DMS79 (cell line): Measurements from ENCODE around the gene SDHB.
"Not testable (repeated sequence)": the region's sequence is repeated elsewhere in the genome, so short reads cannot be mapped to it uniquely, and the experiment has no call there.

Experiments
- DNase-seq: peaks from one replicate; lab custom pipeline; 2025; lab: John Stamatoyannopoulos, UW

Gene SDHB

DNA sequence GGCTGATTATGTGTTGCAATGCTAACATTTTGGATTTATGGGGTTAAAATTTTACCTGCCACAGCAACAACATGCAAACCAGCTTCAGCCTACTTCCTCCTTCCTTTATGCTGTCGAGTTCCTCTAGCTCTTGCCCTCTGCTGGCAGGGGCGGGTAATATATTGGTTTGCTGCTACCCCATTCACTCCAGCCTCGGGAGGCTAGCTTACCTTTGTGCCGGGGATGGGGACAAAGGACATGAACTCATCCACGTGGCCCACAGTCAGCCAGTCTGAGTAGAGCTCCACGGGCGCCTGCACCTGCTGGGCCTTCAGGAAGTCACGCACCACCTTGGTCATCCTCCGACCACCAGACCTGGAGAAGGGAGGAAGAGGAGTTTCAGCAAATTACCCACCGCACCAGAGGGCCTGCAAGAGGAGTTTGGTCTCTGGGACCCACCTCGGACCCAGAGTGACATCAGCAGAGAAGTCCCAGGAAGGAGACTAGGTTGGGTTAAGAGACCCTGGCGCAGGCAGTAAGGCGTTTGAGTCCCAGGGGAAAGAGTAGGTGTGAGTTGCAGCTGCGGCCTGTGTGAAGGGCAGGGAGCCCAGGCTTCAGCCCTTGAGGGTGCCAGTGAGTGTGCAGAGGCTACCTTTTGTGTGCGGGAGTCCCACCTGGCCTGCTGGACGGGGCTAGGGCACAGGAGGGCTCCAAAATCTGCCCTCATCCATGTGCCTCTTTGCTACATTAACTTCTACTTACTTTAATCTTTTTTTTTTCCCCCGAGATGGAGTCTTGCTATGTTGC is 21.8 kb upstream of the SDHB start:
- DNase-seq, result no peak

- no peak for DNase-seq
Measured at GRCh38 chr1:17071794-17072193, 18.0 kb upstream of the SDHB start.

- no peak for DNase-seq
Measured at GRCh38 chr1:17070163-17070525, 16.3 kb upstream of the SDHB start.

DNA sequence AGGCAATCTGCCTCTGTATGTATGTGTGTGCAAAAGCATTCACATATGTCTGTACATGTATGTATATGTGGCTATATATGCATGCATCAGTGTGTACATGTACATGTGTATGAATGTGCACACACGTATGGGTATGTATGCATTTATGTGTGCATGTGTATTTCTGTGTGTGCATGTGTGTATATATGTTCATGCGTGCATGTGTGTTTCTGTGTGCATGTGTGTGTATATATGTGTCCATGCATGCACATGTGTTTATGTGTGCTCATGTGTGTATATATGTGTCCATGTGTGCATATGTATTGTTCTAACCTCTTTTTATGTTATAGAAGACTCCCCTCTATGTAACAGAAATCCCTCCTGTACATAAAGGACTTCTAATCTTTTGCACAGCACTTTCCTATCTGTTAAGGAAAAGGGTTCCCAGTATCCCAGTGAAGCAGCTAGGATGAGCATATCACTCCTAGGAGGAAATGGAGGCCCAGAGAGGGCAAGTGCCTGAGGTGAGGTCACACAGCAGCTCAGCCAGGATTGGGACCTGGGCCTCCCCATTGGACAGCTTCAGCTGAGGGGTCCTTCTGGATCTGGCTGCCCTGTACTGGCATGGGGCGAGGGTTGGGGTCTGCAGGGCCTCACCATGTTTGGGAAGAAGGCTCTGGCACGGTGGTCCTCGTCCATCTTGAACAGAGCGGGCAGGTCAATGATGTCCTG is 15.8 kb upstream of the SDHB start:
- DNase-seq, result no peak

GRCh38 chr1:17068789-17069188 is 15.0 kb upstream of the SDHB start:
- DNase-seq, result no peak

DNA sequence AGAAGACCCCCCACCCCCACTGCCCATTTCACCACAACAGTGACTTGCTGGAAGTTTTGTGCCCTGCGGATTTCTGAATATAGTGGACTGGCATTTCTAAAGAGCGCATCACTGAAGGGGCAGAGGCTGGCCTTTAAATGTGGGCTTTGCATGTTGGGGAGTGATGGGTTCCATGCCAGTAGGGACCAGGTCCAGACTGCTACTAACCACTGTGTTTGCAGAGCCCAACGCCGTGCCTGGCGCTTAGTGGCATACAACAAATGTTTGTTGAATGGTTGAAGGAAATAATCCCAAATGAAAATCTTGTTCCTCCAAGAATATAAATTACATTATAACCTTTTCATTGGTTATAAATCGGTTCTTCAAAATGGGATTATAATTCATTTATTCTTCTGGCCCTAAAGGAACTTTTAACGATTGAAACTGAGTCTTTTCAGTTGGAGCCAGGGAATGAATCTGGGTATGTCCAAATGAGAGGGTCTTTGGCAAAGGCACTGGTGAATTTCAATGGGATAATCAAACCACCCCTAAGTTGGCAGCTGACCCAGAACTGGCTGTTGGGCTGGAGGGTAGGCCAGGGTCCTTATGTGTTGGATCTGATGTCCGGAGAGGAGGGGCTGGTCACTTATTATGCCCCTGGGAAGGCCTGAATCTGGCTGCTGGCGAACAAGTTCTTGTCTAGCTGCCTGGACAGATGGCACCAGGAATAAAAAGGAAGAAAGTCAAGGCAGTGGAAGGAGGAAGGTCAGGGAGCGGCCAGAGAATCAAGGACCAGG is 13.8 kb upstream of the SDHB start:
- no peak for DNase-seq

GRCh38 chr1:17067069-17067426 is 13.2 kb upstream of the SDHB start:
- DNase-seq, result no peak

- no peak for DNase-seq
Measured at GRCh38 chr1:17066361-17067068, 12.7 kb upstream of the SDHB start.

DNA sequence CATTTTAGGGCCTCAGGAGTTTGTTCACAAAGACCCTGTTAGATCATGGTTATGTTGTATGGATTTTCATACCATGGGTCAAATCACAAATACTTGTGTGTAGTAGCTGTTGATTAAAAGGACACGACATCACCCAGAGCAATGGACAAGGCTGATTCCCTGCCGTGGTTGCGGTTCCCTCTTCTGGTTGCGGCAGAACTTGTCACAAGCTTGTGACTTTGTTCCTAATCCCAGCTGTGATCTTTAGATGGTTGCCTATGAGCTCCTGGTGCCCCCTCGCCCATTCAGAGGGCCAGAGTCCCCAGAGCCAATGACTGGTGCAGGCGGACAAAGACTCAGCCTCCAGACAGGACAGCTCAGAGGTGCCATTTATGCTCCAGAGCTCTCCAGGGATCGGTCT is 11.8 kb upstream of the SDHB start:
- no peak for DNase-seq

DNA sequence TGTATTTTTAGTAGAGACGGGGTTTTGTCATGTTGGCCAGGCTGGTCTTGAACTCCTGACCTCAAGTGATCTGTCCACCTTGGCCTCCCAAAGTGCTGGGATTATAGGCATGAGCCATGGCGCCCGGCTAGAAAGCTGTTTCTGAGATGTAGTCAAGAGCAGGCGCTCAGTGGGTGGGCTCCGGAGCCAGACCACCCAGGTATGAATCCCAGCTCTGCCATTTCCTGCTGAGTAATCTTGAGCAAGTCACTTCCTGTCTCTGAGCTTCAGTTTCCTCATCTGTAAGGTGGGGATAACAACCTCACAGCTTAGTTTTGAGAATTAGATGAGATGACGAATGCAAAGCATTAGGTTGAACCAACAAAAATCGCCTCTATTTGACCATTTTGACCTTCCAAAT is 8.9 kb upstream of the SDHB start:
- DNase-seq, result not testable (repeated sequence)

DNA sequence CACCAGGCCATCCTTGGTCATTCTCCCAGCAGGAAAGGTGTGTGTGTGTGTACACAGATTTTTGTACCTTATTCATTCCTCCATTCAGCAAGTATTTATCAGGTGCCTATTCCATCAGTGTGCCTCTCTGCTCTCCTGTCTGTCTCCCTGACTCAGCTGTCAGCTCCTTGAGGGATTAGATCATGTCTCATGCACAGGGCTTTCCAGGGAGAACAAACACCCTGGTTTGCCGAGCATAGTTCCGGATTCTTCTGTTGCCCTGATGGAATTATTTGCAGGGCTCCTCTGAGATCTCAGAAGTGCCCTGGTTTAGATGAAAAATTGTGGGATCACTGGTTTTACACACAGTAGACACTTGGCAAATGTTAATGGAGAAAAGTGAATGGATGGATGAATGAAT is 8.1 kb upstream of the SDHB start:
- no peak for DNase-seq

- no peak for DNase-seq
Measured at GRCh38 chr1:17061486-17061885, 7.7 kb upstream of the SDHB start.

- DNase-seq, result no peak
Measured at GRCh38 chr1:17060306-17060749, 6.5 kb upstream of the SDHB start.

DNA sequence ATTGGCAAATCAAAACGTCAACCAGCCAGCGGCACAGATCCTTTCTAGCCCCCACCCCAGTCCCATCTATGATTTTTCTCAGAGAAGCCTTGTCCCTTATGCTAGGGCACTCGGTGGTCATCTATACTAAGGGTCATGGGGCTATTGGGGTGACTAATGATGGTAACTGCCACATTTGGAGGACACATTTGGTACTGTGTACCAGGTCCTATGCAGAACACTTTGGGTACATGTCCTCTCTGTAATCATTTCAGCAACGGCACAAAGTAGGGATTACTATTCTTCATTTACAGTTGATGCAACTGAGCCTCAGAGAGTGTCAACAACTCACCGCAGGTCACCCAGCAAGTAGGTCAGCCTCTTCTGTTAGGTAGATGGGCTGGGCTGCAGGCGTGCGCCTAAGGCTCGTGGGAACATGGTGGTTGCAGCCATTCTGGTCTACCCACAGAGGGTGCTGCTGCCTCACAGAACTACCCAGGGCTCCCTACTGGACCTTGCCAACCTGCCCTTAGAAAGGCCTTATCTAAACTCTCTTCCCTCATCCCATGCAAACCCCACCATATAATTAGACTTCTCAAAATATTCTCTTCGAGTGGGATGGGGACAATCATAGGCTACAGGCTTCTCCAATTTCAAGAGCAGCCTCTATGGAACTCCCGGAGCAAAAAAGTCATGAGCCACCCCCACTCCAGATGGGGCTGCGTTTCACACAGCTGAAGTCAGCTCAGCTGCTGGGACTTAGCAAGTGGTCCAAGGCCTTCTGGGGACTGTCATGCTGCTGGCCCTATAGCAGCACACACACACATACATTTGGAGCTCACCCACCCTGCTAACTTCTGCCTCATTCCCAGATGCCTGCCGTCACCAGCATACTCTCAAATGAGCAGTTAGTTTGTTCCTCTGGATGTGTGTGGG is 5.8 kb upstream of the SDHB start:
- DNase-seq, result peak; percentile 35

GRCh38 chr1:17056551-17056950 is 2.7 kb upstream of the SDHB start:
- DNase-seq, result no peak

GRCh38 chr1:17055801-17056200 is 2.0 kb upstream of the SDHB start:
- DNase-seq, result no peak

GRCh38 chr1:17053086-17053684 is 647 bp downstream of the SDHB start:
- DNase-seq, result no peak

DNA sequence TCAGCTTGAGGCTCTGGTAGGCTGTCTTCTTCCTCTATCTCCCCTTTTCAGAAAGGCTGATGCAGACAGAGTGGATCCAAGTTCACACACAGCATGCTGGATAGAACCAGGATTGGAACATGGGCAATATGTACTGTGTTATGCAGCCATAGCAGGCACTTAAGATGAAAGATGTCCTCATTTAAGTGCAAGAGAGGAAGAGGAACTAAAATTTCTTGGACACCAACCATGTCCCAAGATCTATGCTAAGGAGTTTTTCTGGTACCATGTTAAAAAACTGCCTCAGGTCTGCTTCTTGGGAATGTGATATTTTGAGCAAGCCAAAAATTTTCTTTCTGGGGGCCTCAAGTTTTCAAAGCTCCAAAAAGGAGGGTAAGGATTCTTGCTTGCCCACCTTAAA is 1.2 kb downstream of the SDHB start:
- DNase-seq, result no peak

DNA sequence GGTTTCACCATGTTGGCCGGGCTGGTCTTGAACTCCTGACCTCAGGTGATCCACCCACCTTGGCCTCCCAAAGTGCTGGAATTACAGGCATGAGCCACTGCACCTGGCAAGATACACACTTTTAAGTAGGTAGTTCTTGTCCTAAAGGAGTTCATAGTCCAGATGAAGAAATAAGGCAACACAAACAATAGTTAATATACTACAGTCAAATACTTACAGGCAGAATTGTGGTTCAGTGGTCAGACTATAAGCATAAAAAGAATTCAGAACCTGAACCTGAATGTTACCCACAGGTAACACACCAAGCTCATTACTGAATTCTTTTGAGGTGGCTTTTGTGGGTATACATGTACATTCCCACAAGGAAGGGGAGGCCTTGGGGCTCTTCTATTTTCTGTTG is 1.8 kb downstream of the SDHB start:
- DNase-seq, result no peak

- DNase-seq, result no peak
Measured at GRCh38 chr1:17047924-17048323, 5.9 kb downstream of the SDHB start.

GRCh38 chr1:17046334-17046657 is 7.5 kb downstream of the SDHB start:
- no peak for DNase-seq
